A673 (cell line): ENCODE measurements around the gene MLC1. TPM values are rescaled to one million over a fixed set of nuclear protein-coding genes. Genes with fewer than 3 reads are reported as not detected.

Experiments
- BruUV-seq: library from RNA; stranded (reverse); fragments of 400-500 nt; replicated peaks from 2 replicates; lab custom pipeline; 2021; lab: Mats Ljungman, UMichigan
- CTCF ChIA-PET: fragments of 300-600 bp; sonication (Branson Sonifier 250); formaldehyde crosslinking; loops from one replicate; lab custom pipeline; 2022; ENCODE audit warnings: antibody characterized with exemption; lab: Charles Lee
- POLR2A ChIA-PET: fragments of 300-600 bp; sonication (Branson Sonifier 250); formaldehyde crosslinking; loops from one replicate; lab custom pipeline; 2022; ENCODE audit warnings: antibody characterized with exemption; ENCODE audit not compliant: low non-redundant PET; lab: Charles Lee
- DNase-seq: peaks from one replicate; pipeline ENCODE4 v3.0.0-alpha.2; 2015; ENCODE audit warnings: low spot score
- H3K27ac ChIP-seq: fragments of 200-600 bp; sonication (generic); 2 replicates; pipeline ENCODE4 v1.5.1; 2016; ENCODE audit warnings: mixed run types, low read depth, mild to moderate bottlenecking, mixed read lengths, antibody characterized with exemption, low read length; ENCODE audit not compliant: poor library complexity, severe bottlenecking
- H3K27me3 ChIP-seq: fragments of 200-600 bp; sonication (generic); replicated peaks from 2 replicates; pipeline ENCODE4 v1.6.1; 2017; ENCODE audit warnings: mixed run types, low read depth, mild to moderate bottlenecking, mixed read lengths, antibody characterized with exemption, low read length; ENCODE audit not compliant: insufficient read depth, poor library complexity
- H3K36me3 ChIP-seq: fragments of 200-600 bp; sonication (generic); 2 replicates; pipeline ENCODE4 v1.6.1; 2016; ENCODE audit warnings: mixed run types, mild to moderate bottlenecking, mixed read lengths, antibody characterized with exemption, low read length; ENCODE audit not compliant: insufficient read depth, poor library complexity, severe bottlenecking
- H3K4me1 ChIP-seq: fragments of 200-600 bp; sonication (generic); 2 replicates; pipeline ENCODE4 v1.6.1; 2017; ENCODE audit warnings: mixed run types, mild to moderate bottlenecking, mixed read lengths, antibody characterized with exemption, low read length; ENCODE audit not compliant: insufficient read depth, poor library complexity, severe bottlenecking
- H3K4me3 ChIP-seq: fragments of 200-600 bp; sonication (generic); 2 replicates; pipeline ENCODE4 v1.5.1; 2016; ENCODE audit warnings: low read depth, mixed run types, mild to moderate bottlenecking, mixed read lengths, low read length; ENCODE audit not compliant: poor library complexity, severe bottlenecking
- H3K9me3 ChIP-seq: fragments of 200-600 bp; sonication (generic); 2 replicates; pipeline ENCODE4 v1.6.1; 2016; ENCODE audit warnings: mixed run types, low read depth, mild to moderate bottlenecking, mixed read lengths, antibody characterized with exemption, low read length; ENCODE audit not compliant: poor library complexity, severe bottlenecking
- EZH2 ChIP-seq: fragments of 200-600 bp; sonication (generic); IDR thresholded peaks from 2 replicates; pipeline ENCODE4 v1.6.1; 2017; ENCODE audit warnings: borderline replicate concordance, low read depth, mild to moderate bottlenecking, mixed read lengths, antibody characterized with exemption, low read length; ENCODE audit not compliant: poor library complexity, severe bottlenecking
- intact Hi-C: fragments of 100-400 bp; cut with micrococcal nuclease; formaldehyde crosslinking; loops from one replicate; pipeline ENCODE4 v1.10.0; 2022; ENCODE audit not compliant: unreplicated experiment
- total RNA-seq: library from RNA; stranded (reverse); gene quantifications from 2 replicates; pipeline ENCODE4 v1.2.3, GENCODE V29; 2021
- TF ChIP-seq, protein P1 (sequence below): fragments of 300-800, 200-600 bp; sonication (generic); conservative IDR thresholded peaks from 2 replicates; pipeline ENCODE4 v1.5.1; 2017; ENCODE audit warnings: low read depth, mild to moderate bottlenecking, antibody characterized with exemption, low read length, moderate library complexity, mixed read lengths

Gene MLC1
- total RNA-seq, 1 experiment from 2014 or later = 0.75 TPM

- intact Hi-C loops = no loop called here
Measured at GRCh38 chr22:50010676-50011446, 74.4 kb downstream of the MLC1 start.

GRCh38 chr22:50009765-50010675 is 75.2 kb downstream of the MLC1 start:
- ChIA-PET CTCF (no interaction called here), POLR2A (interaction anchor here (0.9 kb wide), 1 partner anchor 140 kb away, joined by 7 read pairs; no protein-coding TSS in a partner anchor)
- TF ChIP-seq, protein P1, sequence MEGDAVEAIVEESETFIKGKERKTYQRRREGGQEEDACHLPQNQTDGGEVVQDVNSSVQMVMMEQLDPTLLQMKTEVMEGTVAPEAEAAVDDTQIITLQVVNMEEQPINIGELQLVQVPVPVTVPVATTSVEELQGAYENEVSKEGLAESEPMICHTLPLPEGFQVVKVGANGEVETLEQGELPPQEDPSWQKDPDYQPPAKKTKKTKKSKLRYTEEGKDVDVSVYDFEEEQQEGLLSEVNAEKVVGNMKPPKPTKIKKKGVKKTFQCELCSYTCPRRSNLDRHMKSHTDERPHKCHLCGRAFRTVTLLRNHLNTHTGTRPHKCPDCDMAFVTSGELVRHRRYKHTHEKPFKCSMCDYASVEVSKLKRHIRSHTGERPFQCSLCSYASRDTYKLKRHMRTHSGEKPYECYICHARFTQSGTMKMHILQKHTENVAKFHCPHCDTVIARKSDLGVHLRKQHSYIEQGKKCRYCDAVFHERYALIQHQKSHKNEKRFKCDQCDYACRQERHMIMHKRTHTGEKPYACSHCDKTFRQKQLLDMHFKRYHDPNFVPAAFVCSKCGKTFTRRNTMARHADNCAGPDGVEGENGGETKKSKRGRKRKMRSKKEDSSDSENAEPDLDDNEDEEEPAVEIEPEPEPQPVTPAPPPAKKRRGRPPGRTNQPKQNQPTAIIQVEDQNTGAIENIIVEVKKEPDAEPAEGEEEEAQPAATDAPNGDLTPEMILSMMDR = no peak
- no peak for TF ChIP-seq EZH2
- Histone ChIP-seq H3K27me3 (no peaks in the 10 kb centered on the region), H3K27ac (no peak overlapping the region), H3K4me1 (peaks cover 11% of the 10 kb centered on the region), H3K36me3 (no peaks in the 10 kb centered on the region), H3K4me3 (no peak overlapping the region), H3K9me3 (no peaks in the 10 kb centered on the region)
- intact Hi-C loops = no loop called here
- no TSS peak for BruUV-seq
- DNase-seq = no peak

More at GRCh38 chr22:50010676-50011446, 74.4 kb downstream of the MLC1 start:
- peaks cover 11% of the 10 kb centered on the region for H3K4me1 ChIP-seq
- H3K36me3 ChIP-seq = no peaks in the 10 kb centered on the region
- ChIA-PET POLR2A (interaction anchor here (0.9 kb wide), 1 partner anchor 140 kb away, joined by 7 read pairs; no protein-coding TSS in a partner anchor), CTCF (interaction anchor here (1.0 kb wide), 1 partner anchor 19 kb away, joined by 3 read pairs; no protein-coding TSS in a partner anchor)
- no TSS peak for BruUV-seq
- TF ChIP-seq, protein P1 = no peak
- no peak for TF ChIP-seq EZH2
- H3K27ac ChIP-seq = no peak overlapping the region
- no peaks in the 10 kb centered on the region for H3K9me3 ChIP-seq
- H3K4me3 ChIP-seq = peak overlapping the region; percentile 29
- DNase-seq = no peak
- no peaks in the 10 kb centered on the region for H3K27me3 ChIP-seq

Other genes starting within 250 kb of the MLC1 start
- gene ZBED4, start 231.6 kb downstream of the MLC1 start, total RNA-seq = 31.5 and 33.1 TPM in 2 replicates
- gene ALG12, start 167.0 kb downstream of the MLC1 start, total RNA-seq = 18.6 and 19.8 TPM in 2 replicates
- 54.1 and 54.7 TPM in 2 replicates for gene CRELD2, start 166.8 kb downstream of the MLC1 start, total RNA-seq
- gene PIM3, start 124.7 kb downstream of the MLC1 start, total RNA-seq = 70.9 and 71.3 TPM in 2 replicates
- not detected in 2 replicates for gene IL17REL, start 72.7 kb downstream of the MLC1 start, total RNA-seq
- gene TTLL8, start 27.1 kb downstream of the MLC1 start, total RNA-seq = not detected in 2 replicates
- gene MOV10L1, start 4.6 kb upstream of the MLC1 start, total RNA-seq = 0.33 TPM in 1 of 2 replicates, not detected in the other
- gene PANX2, start 85.3 kb upstream of the MLC1 start, total RNA-seq = 7.6 and 9.1 TPM in 2 replicates
- 63.9 and 68.2 TPM in 2 replicates for gene TRABD, start 100.5 kb upstream of the MLC1 start, total RNA-seq
- gene SELENOO, start 115.6 kb upstream of the MLC1 start, total RNA-seq = 39.2 and 41.3 TPM in 2 replicates
- 31.0 and 33.1 TPM in 2 replicates for gene TUBGCP6, start 159.6 kb upstream of the MLC1 start, total RNA-seq
- 38.6 and 42.8 TPM in 2 replicates for gene HDAC10, start 165.8 kb upstream of the MLC1 start, total RNA-seq
- gene MAPK12, start 176.3 kb upstream of the MLC1 start, total RNA-seq = 20.8 and 27.5 TPM in 2 replicates
- 5.4 and 10.4 TPM in 2 replicates for gene MAPK11, start 185.0 kb upstream of the MLC1 start, total RNA-seq
- 155 and 173 TPM in 2 replicates for gene PLXNB2, start 222.2 kb upstream of the MLC1 start, total RNA-seq
- 5.3 and 10.8 TPM in 2 replicates for gene DENND6B, start 241.6 kb upstream of the MLC1 start, total RNA-seq